Glutamatergic neuron (in vitro differentiated cells): ENCODE measurements around the gene TRPM3. TPM values are rescaled to one million over a fixed set of nuclear protein-coding genes. Genes with fewer than 3 reads are reported as not detected.

Experiments used
- DNase-seq: peaks from one replicate; pipeline ENCODE4 v3.0.0; 2022
- H3K27ac Mint-ChIP-seq: one replicate; pipeline ENCODE4 v1.8.0; 2020; ENCODE audit warnings: mild to moderate bottlenecking, mixed read lengths, inconsistent platforms; ENCODE audit not compliant: unreplicated experiment
- H3K27me3 Mint-ChIP-seq: one replicate; pipeline ENCODE4 v1.8.0; 2020; ENCODE audit warnings: mild to moderate bottlenecking, moderate library complexity, mixed read lengths, inconsistent platforms; ENCODE audit not compliant: unreplicated experiment
- H3K36me3 Mint-ChIP-seq: one replicate; pipeline ENCODE4 v1.8.0; 2020; ENCODE audit warnings: mild to moderate bottlenecking, mixed read lengths, inconsistent platforms; ENCODE audit not compliant: unreplicated experiment
- H3K4me1 Mint-ChIP-seq: one replicate; pipeline ENCODE4 v1.8.0; 2020; ENCODE audit warnings: mild to moderate bottlenecking, low read depth, mixed read lengths, inconsistent platforms; ENCODE audit not compliant: unreplicated experiment
- H3K4me3 Mint-ChIP-seq: one replicate; pipeline ENCODE4 v1.8.0; 2020; ENCODE audit warnings: mild to moderate bottlenecking, mixed read lengths, inconsistent platforms; ENCODE audit not compliant: unreplicated experiment
- H3K9me3 Mint-ChIP-seq: one replicate; pipeline ENCODE4 v1.8.0; 2020; ENCODE audit warnings: mild to moderate bottlenecking, moderate library complexity, mixed read lengths, inconsistent platforms; ENCODE audit not compliant: unreplicated experiment
- CTCF ChIP-seq: fragments of 200-600 bp; sonication (generic); IDR thresholded peaks from one replicate; pipeline ENCODE4 v1.5.0; 2021; ENCODE audit not compliant: partially characterized antibody, unreplicated experiment
- total RNA-seq: library from RNA; stranded (reverse); fragmentation: NEBNext Ultra II Directional; extraction: Animal tissue kit (Norgen Biotek cat#: 25700); gene quantifications from one replicate; pipeline ENCODE4 v1.2.1, GENCODE V29; 2021; ENCODE audit not compliant: unreplicated experiment

TRPM3 gene
- total RNA-seq, 1 donor from 2014 or later: 3.3 TPM

- no peaks in the 10 kb centered on the region for H3K4me1 Mint-ChIP-seq
- no peak for DNase-seq
- H3K36me3 Mint-ChIP-seq: no peaks in the 10 kb centered on the region
- no peak overlapping the region for H3K4me3 Mint-ChIP-seq
- H3K9me3 Mint-ChIP-seq: no peaks in the 10 kb centered on the region
- H3K27ac Mint-ChIP-seq: no peak overlapping the region
- no peak for TF ChIP-seq CTCF
- no peaks in the 10 kb centered on the region for H3K27me3 Mint-ChIP-seq
Observed at GRCh38 chr9:70603020-70603411, 518.4 kb downstream of the TRPM3 start.

- TF ChIP-seq CTCF: peak; percentile 59
- no peak overlapping the region for H3K27ac Mint-ChIP-seq
- no peaks in the 10 kb centered on the region for H3K4me1 Mint-ChIP-seq
- H3K27me3 Mint-ChIP-seq: no peaks in the 10 kb centered on the region
- peak; percentile 41 for DNase-seq
- H3K9me3 Mint-ChIP-seq: no peaks in the 10 kb centered on the region
- H3K4me3 Mint-ChIP-seq: no peak overlapping the region
- H3K36me3 Mint-ChIP-seq: no peaks in the 10 kb centered on the region
Observed at GRCh38 chr9:70602321-70603019, 519.0 kb downstream of the TRPM3 start.

GRCh38 chr9:70601000-70601951 lies 520.1 kb downstream of the TRPM3 start:
- no peak for DNase-seq
- Mint-ChIP-seq H3K9me3 (no peaks in the 10 kb centered on the region), H3K27ac (no peak overlapping the region), H3K36me3 (no peaks in the 10 kb centered on the region), H3K4me1 (no peaks in the 10 kb centered on the region), H3K27me3 (no peaks in the 10 kb centered on the region), H3K4me3 (no peak overlapping the region)
- no peak for TF ChIP-seq CTCF

GRCh38 chr9:70600506-70600905 lies 520.9 kb downstream of the TRPM3 start:
- H3K9me3 Mint-ChIP-seq: no peaks in the 10 kb centered on the region
- DNase-seq: no peak
- H3K4me1 Mint-ChIP-seq: no peaks in the 10 kb centered on the region
- H3K36me3 Mint-ChIP-seq: no peaks in the 10 kb centered on the region
- no peak overlapping the region for H3K27ac Mint-ChIP-seq
- no peak for TF ChIP-seq CTCF
- no peaks in the 10 kb centered on the region for H3K27me3 Mint-ChIP-seq
- H3K4me3 Mint-ChIP-seq: no peak overlapping the region

- Mint-ChIP-seq H3K27ac (no peak overlapping the region), H3K4me1 (no peaks in the 10 kb centered on the region), H3K36me3 (no peaks in the 10 kb centered on the region), H3K27me3 (no peaks in the 10 kb centered on the region), H3K9me3 (no peaks in the 10 kb centered on the region), H3K4me3 (no peak overlapping the region)
- no peak for DNase-seq
- no peak for TF ChIP-seq CTCF
Observed at GRCh38 chr9:70597886-70598285, 523.5 kb downstream of the TRPM3 start.
